HG03439 (cell line): ENCODE data around the gene MICAL3.
"Not testable (repeated sequence)": the region's sequence is repeated elsewhere in the genome, so short reads cannot be mapped to it uniquely, and the experiment has no call there.

Source experiments
- ATAC-seq: cut with Tn5 transposase; IDR thresholded peaks from one replicate; pipeline ENCODE4 v1.9.1; 2021; ENCODE audit warnings: mild to moderate bottlenecking, moderate library complexity; ENCODE audit not compliant: unreplicated experiment

Gene MICAL3

GRCh38 chr22:18034076-18034475 lies 9.7 kb upstream of the MICAL3 start:
- ATAC-seq = no peak

GRCh38 chr22:18033204-18033998 lies 9.0 kb upstream of the MICAL3 start:
- no peak for ATAC-seq

- ATAC-seq = no peak
Measured at GRCh38 chr22:18032455-18033101, 8.2 kb upstream of the MICAL3 start.

GRCh38 chr22:18031695-18032454 lies 7.5 kb upstream of the MICAL3 start:
- no peak for ATAC-seq

GRCh38 chr22:18029686-18030267 lies 5.4 kb upstream of the MICAL3 start:
- no peak for ATAC-seq

GRCh38 chr22:18028817-18029527 lies 4.6 kb upstream of the MICAL3 start:
- no peak for ATAC-seq

GRCh38 chr22:18025898-18026297 lies 1.5 kb upstream of the MICAL3 start:
- ATAC-seq = not testable (repeated sequence)

- ATAC-seq = no peak
Measured at GRCh38 chr22:18024956-18025720, 777 bp upstream of the MICAL3 start.

- ATAC-seq = no peak
Measured at GRCh38 chr22:18023509-18024275, 669 bp downstream of the MICAL3 start.

GRCh38 chr22:18022876-18023275 lies 1.5 kb downstream of the MICAL3 start:
- ATAC-seq = no peak

GRCh38 chr22:18021431-18021830 lies 2.9 kb downstream of the MICAL3 start:
- ATAC-seq = no peak

GRCh38 chr22:18020743-18021142 lies 3.6 kb downstream of the MICAL3 start:
- not testable (repeated sequence) for ATAC-seq

- no peak for ATAC-seq
Measured at GRCh38 chr22:18013947-18014346, 10.4 kb downstream of the MICAL3 start.

GRCh38 chr22:18013436-18013835 lies 10.9 kb downstream of the MICAL3 start:
- no peak for ATAC-seq

- no peak for ATAC-seq
Measured at GRCh38 chr22:18012531-18012930, 11.8 kb downstream of the MICAL3 start.

- ATAC-seq = no peak
Measured at GRCh38 chr22:18010266-18010665, 14.1 kb downstream of the MICAL3 start.

GRCh38 chr22:18008136-18008535 lies 16.2 kb downstream of the MICAL3 start:
- no peak for ATAC-seq

GRCh38 chr22:18005201-18005926 lies 19.0 kb downstream of the MICAL3 start:
- no peak for ATAC-seq
